ENCODE data around the gene ZNF664.

Gene ZNF664

DNA sequence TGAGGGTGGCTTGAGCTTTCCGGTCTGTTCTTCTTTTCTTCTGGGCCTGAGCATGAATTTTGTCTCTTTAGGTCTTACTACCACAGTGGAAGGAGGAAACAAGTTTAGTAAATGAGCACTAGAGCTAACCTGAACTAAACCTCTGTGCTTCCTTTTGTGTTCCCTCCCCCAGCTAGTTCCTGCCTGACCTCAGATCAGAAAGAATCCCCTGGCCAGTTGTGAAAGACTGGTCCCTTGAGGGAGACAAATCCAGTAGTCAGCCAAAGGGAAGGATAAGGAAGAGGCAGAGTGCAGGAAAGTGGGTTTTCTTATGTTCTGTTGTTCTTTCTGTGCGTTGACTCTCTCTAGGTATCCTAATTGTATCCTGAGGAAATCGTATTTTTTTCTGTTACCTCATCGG, 17.5 kb downstream of the ZNF664 start:
- peak; percentile 64 for DNase-seq (ENCODE audit: low spot score)

DNA sequence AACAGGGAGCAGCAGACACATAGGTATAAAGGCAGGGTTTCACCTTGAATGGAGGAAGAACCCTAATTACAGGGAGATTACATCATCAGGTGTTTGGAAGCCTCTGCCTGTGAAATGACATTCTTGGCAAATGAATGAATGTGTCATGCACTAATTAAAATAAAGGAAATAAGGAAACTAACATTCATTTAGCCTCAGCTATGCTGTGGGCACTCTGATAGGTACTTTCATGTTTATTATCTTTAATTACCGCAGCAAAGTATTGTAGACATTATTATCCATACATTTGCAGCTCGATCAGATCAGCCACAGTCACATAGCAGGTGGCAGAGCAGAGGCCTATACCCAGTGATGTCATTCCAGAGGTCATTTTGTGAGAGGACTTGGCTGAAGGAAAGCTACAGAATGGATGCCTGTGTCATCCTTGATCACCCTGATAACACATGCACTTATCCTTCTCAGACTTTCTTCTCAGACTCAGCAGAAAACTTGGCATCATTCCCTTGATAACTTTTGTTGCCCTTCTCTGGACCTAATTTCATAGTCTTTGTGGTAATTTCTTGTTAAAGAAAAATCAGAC, 18.4 kb downstream of the ZNF664 start:
- no peak for DNase-seq (ENCODE audit: low spot score)

DNA sequence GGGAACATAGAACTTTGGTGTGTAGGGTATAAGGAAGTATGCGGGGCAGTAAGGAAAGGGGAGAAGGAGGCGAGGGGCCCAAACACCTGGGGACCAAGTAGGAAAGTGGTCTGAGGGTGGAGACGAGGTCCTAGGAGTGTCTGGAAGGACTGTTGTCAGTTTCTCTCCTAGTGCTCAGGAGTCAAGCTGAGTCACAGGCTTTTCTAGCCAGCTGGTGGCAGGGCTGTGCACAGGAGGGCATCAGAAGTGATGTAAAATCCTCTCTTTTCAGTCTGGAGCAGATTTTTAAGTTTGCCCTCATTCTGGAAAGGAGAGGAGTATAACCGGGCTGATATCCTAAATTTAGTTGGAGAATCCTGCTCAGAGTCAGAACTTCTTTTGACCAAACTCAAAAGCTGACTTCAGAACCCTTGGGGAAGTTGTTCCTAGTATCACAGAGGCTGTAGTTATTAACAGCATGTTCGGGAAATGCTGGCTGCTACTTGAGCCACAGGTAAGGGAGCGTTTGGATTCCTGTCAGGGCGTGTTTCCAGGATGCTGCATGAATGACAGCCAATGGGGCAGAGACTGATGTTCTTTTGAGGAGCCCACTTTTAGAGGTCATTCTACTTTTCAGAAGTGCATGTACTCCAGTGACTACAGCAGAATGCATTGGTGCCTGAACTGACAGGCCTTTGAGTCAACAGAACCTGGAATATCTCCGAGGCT, 19.3 kb downstream of the ZNF664 start:
- DNase-seq (ENCODE audit: low spot score), result no peak

GRCh38 chr12:123995023-123995748, 22.2 kb downstream of the ZNF664 start:
- peak; percentile 51 for DNase-seq (ENCODE audit: low spot score)

GRCh38 chr12:123996581-123996980, 23.6 kb downstream of the ZNF664 start:
- DNase-seq (ENCODE audit: low spot score), result no peak

GRCh38 chr12:123997033-123997822, 24.2 kb downstream of the ZNF664 start:
- no peak for DNase-seq (ENCODE audit: low spot score)

GRCh38 chr12:123997908-123998307, 24.9 kb downstream of the ZNF664 start:
- no peak for DNase-seq (ENCODE audit: low spot score)

DNA sequence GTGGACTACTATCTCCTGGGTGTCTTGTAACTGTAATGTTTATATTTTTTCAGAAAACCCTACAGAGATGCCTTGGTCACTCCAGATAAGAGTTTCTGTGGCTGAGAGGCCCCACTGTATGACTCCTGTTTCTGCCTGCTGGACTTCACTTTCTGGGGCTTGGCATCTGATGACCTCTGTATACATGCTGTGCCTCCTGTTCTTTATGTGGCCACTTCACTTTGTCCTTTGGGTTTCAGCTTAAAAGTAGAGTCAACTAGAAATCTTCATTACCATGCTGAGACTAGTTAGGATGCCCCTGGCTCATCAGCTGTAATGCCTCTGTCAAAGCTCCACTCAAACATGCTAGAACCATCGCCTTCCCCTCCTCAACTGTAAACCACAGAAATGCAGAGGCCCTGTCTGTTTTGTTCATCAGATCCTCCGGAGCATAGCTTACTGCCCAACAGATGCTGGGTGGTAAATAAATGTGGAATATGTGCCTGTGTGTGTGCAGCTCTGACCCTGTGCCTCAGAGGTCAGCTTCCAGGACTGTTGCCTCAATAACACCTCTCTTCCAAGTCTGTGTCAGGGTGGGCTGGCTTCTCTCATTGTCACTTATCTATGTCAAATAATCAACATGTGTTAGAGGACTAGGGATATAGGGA, 25.5 kb downstream of the ZNF664 start:
- no peak for DNase-seq (ENCODE audit: low spot score)

DNA sequence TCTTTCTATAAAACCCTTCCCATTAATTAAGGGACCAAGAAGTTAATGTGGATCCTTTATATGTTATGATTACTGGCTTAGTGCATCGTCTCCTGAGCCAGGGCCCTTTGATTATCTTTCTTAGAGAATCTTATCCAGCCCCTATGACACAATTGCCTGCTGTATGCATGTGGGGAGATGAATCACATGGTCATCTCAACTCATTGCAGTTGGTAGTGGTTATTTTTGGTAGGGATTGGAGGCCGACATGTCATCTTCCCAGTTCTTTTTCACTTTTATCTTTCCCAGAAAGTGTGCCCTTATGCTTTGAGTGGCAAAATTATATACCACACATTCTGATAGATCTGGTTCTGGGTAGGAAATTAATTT, 26.0 kb downstream of the ZNF664 start:
- peak; percentile 24 for DNase-seq (ENCODE audit: low spot score)

DNA sequence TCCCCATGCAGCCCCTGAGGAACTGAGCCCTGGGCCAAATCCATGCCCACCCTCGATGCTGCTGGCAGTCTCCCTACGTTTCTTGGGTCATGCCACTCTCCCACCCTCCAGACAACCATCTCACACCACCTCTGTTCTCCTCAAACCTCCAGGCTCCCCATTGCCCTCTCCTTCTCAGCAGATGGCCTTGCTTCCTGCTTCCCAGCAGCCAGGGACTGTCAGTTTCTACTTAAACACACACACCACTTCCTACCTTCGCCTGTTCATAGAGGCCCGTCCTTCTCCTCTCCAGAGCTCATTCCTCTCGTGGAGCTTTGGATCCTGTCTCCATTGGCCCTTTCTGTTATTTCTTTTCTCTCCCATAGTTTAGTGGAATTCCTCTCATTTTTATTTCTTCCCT, 27.1 kb downstream of the ZNF664 start:
- DNase-seq (ENCODE audit: low spot score), result no peak

GRCh38 chr12:124001343-124001742, 28.3 kb downstream of the ZNF664 start:
- DNase-seq (ENCODE audit: low spot score), result no peak

DNA sequence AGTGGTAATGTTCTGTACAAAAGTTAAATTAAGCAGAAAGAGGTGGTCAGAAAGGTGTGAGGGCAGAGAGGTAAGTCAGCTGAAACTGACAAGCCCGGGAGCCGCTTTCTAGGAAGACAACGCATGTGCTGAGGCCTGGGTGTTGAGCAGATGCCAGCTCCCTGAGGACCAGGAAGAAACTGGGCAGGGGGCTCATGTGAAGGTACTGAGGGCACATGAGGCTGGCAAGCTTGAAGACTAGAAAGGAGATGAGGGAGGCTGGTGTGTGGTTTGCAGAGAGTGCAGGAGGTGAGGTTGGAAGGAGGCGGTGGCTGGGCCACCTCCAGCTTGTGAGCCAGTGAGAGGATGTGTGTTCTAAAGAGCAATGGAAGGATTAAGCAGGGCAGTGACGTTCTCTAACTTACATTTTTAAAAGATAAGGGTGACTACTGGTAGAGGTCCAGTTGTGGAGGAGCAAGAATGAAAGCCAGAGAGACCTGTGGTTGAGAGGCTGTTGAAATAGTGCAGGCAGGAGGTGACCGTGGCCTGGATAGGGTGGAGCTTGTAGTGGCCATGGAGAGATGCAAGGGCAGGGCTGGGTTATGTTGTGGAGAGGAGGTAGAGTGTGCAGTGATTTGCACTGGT, 29.1 kb downstream of the ZNF664 start:
- no peak for DNase-seq (ENCODE audit: low spot score)

DNA sequence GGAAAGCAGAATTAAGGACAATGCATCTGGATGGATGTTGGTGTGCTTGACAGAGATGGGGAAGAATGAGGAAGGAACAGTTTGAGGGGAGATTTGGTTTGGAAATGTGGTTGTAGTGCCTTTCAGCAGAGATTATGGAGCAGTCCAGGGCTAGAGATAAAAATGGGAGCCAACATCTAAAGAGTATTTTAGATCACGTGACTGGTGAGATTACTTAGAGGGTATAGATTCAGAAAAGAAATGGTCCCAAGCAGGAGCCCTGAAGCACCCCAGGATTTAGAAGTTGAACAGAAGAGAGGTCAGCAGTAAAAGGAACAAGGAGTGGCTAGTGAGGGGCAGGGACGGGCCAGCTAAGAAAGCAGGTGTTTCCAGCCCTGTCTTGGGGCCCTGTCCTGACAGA, 29.6 kb downstream of the ZNF664 start:
- DNase-seq (ENCODE audit: low spot score), result no peak

GRCh38 chr12:124004233-124004875, 31.3 kb downstream of the ZNF664 start:
- no peak for DNase-seq (ENCODE audit: low spot score)

GRCh38 chr12:124006085-124006845, 33.2 kb downstream of the ZNF664 start:
- no peak for DNase-seq (ENCODE audit: low spot score)

DNA sequence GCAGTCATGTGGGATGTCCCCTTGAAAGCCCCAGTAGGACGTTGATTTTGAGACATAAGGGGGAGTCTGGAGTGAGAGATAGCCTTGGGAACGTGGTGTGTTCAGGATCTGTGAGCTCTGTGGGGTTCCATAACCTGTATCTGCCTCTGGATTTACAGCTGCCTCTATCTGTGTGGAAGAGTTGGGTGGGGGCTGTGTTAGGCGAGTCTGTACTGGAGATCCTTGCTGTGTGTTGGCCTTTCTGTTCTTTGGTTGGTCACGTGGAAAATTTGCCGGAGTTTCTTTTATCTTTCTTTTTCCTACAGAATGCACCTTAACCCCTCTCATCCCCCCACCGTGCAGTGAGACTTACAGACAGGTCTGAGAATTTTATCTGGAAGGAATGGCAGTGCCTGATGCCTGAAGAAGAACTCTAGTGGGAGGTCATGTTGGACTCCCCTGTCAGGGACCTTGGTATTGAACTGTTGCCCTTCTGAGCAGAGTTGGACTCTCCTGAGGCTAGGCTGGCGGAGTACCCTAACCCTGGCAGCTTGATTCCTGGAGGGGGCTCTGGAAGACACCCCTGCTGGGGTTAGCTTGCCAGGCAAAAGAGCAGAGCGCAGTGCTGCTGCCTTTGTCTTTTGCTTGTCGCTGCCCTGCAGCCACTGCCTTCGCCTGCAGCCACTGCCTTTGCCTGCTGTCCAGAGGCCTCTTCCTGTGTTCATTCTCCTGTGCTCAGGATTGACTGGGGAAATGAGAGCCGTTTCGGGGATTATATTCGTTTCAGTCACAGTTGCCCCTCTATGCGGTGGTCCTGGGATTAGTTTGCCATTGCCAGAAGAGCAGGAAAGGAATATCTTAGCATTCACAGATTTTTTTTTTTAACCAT, 34.1 kb downstream of the ZNF664 start:
- DNase-seq (ENCODE audit: low spot score), result no peak

DNA sequence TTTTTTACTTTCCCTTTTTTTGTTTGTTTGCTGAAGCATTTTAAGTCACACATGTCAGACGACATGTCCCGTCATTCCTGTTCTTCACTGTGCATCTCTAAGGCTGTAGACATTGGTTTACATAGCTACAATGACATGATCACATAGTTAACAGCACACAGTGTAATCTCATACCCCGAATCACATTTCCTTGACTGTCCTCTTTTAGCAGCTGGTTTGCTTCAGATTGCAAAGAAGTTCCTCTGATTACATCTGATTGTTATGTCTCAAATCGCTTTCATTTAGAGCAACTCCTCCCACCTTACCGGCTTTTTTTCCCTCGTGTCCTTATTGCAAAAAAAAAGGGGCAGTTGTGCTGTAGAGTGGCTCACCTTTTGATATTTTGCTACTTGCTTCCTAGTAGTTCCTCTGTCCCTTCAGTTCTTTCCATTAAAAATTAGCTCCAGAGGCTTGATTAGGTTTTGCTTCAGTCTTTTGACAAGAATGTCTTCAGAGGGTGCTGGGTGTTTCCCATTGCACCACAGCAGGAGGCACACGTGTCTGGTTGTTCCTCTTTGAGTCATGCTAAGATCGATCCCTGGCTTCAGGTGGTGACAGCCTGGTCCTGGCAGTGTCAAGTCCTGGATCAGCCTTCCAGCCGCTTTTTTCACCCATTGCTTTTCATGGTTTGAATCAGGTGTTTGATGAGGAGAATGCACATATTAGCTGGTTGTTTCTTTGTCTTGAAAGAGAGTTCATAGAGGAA, 35.0 kb downstream of the ZNF664 start:
- DNase-seq (ENCODE audit: low spot score), result no peak

DNA sequence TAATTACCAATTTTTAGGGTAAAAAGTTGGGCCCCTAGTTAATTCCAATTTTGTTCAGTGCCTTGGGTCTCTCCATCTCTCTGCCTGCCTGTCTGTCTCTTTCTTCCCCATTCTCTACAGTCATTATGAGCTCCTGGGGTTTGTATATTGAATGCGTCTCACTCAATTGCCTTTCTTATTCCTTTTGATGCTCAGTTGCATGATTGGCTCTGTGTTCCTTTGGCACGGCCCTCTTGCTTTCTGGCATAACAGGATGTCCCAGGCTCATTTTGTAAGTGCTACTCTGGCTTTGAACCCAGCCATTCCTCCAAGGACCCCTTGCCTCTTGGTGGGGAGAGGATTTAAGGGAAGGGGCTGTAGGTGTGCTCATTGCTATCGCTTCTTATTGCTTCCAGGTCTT, 35.6 kb downstream of the ZNF664 start:
- no peak for DNase-seq (ENCODE audit: low spot score)

GRCh38 chr12:124009781-124010180, 36.8 kb downstream of the ZNF664 start:
- DNase-seq (ENCODE audit: low spot score), result no peak

Measured in GM03348 (cell line).